ENCODE results near the gene NPEPPS.
A peak's percentile ranks its signal among the peaks of the same experiment; 100 is the strongest.
"Not testable (repeated sequence)": the region's sequence is repeated elsewhere in the genome, so short reads cannot be mapped to it uniquely, and the experiment has no call there.

The NPEPPS gene
- total RNA-seq = 71.9 reads per million, percentile 76 among the genes with 10 or more reads in this experiment

GRCh38 chr17:47530557-47531232 is at the start of gene NPEPPS:
Gene NPEPPS (plus strand): TSS chr17:47531108. CDS start chr17:47531301, 193 bp downstream.
- peak; percentile 84 for DNase-seq

GRCh38 chr17:47491841-47492212 is 39.1 kb upstream of the NPEPPS start:
- not testable (repeated sequence) for DNase-seq

GRCh38 chr17:47499074-47499473 is 31.8 kb upstream of the NPEPPS start:
- not testable (repeated sequence) for DNase-seq

GRCh38 chr17:47499494-47499893 is 31.4 kb upstream of the NPEPPS start:
- DNase-seq = not testable (repeated sequence)

- DNase-seq = not testable (repeated sequence)
Measured at GRCh38 chr17:47500620-47501019, 30.3 kb upstream of the NPEPPS start.

GRCh38 chr17:47502122-47502731 is 28.7 kb upstream of the NPEPPS start:
- not testable (repeated sequence) for DNase-seq

GRCh38 chr17:47502776-47503455 is 28.0 kb upstream of the NPEPPS start:
- not testable (repeated sequence) for DNase-seq

GRCh38 chr17:47511701-47512146 is 19.2 kb upstream of the NPEPPS start:
- DNase-seq = not testable (repeated sequence)

GRCh38 chr17:47513301-47513700 is 17.6 kb upstream of the NPEPPS start:
- DNase-seq = not testable (repeated sequence)

GRCh38 chr17:47518880-47519279 is 12.0 kb upstream of the NPEPPS start:
- not testable (repeated sequence) for DNase-seq

- not testable (repeated sequence) for DNase-seq
Measured at GRCh38 chr17:47519365-47519764, 11.5 kb upstream of the NPEPPS start.

GRCh38 chr17:47520279-47520678 is 10.6 kb upstream of the NPEPPS start:
- DNase-seq = not testable (repeated sequence)

GRCh38 chr17:47521434-47521833 is 9.5 kb upstream of the NPEPPS start:
- not testable (repeated sequence) for DNase-seq

- DNase-seq = not testable (repeated sequence)
Measured at GRCh38 chr17:47522341-47522740, 8.6 kb upstream of the NPEPPS start.

- DNase-seq = not testable (repeated sequence)
Measured at GRCh38 chr17:47531233-47531820, 419 bp downstream of the NPEPPS start.

- not testable (repeated sequence) for DNase-seq
Measured at GRCh38 chr17:47539085-47539484, 8.2 kb downstream of the NPEPPS start.

GRCh38 chr17:47541676-47542075 is 10.8 kb downstream of the NPEPPS start:
- not testable (repeated sequence) for DNase-seq

GRCh38 chr17:47544327-47544726 is 13.4 kb downstream of the NPEPPS start:
- not testable (repeated sequence) for DNase-seq

GRCh38 chr17:47554733-47555132 is 23.8 kb downstream of the NPEPPS start:
- not testable (repeated sequence) for DNase-seq

- not testable (repeated sequence) for DNase-seq
Measured at GRCh38 chr17:47556108-47556507, 25.2 kb downstream of the NPEPPS start.

GRCh38 chr17:47560517-47561043 is 29.7 kb downstream of the NPEPPS start:
- not testable (repeated sequence) for DNase-seq

- not testable (repeated sequence) for DNase-seq
Measured at GRCh38 chr17:47561698-47562405, 30.9 kb downstream of the NPEPPS start.
